GM12891 (cell line): Measurements from ENCODE around the gene SH2D5.

Experiments used
- POLR2A ChIP-seq: IDR thresholded peaks from 2 replicates; pipeline ENCODE4 v1.6.1; 2011; ENCODE audit warnings: low read depth, low read length, control low read depth
- POLR2AphosphoS5 ChIP-seq: IDR thresholded peaks from 2 replicates; pipeline ENCODE4 v1.6.1; 2011; ENCODE audit warnings: low read depth, low read length, control low read depth
- POU2F2 ChIP-seq: IDR thresholded peaks from 2 replicates; pipeline ENCODE4 v1.6.1; 2011; ENCODE audit warnings: low read depth, mild to moderate bottlenecking, control low read depth, low read length, moderate library complexity
- SPI1 ChIP-seq: IDR thresholded peaks from 2 replicates; pipeline ENCODE4 v1.6.1; 2011; ENCODE audit warnings: low read depth, low read length, control low read depth
- TAF1 ChIP-seq: IDR thresholded peaks from 2 replicates; pipeline ENCODE4 v1.6.1; 2011; ENCODE audit warnings: low read depth, low read length, control low read depth

DNA sequence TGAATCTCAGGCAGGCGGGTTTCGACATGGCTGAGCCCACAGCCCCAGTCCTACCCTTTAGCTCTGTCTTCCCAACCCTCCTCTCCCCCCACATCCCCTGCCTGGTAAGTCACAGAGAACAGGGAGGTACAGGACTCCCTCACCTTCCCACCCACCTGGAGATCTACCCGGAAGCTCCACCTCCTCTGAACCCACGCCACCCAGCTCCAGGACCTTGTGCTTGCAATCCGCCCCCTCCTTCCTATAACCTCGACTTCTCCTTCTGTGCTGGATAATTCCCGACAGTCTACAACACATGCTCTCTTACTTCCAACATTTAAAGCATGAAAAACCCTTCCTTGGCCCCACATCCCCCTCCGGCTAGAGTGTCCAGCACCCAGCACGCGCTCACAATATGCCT is 37.0 kb downstream of the SH2D5 start:
- no peak for TF ChIP-seq TAF1
- no peak for TF ChIP-seq POLR2AphosphoS5
- no peak for TF ChIP-seq POLR2A
- TF ChIP-seq POU2F2, result no peak
- TF ChIP-seq SPI1, result no peak
